Activated CD8-positive, alpha-beta memory T cell treated with anti-CD3 and anti-CD28 coated beads, Interleukin-2, amount 10 ng/mL, durations not matched to agents 7 days and 5 days (primary cell): ENCODE results near the gene GPSM3. TPM values are rescaled to one million over a fixed set of nuclear protein-coding genes. Genes with fewer than 3 reads are reported as not detected.
"Not testable (repeated sequence)": the region's sequence is repeated elsewhere in the genome, so short reads cannot be mapped to it uniquely, and the experiment has no call there.

ENCODE experiments used
- ATAC-seq: fragments of 150-1000 bp; cut with Tn5 transposase; one replicate; pipeline ENCODE4 v1.10.0; 2021; ENCODE audit warnings: moderate library complexity
- CTCF ChIA-PET: fragments of 350-600 bp; sonication (Branson Sonifier 250); formaldehyde crosslinking; loops from one replicate; lab custom pipeline; 2021; ENCODE audit warnings: antibody characterized with exemption; lab: Charles Lee
- DNase-seq: peaks from one replicate; pipeline ENCODE4 v3.0.0-alpha.2; 2020
- H3K27ac Mint-ChIP-seq: one replicate; pipeline ENCODE4 v1.8.0; 2021; ENCODE audit warnings: mild to moderate bottlenecking, mixed read lengths
- H3K27me3 Mint-ChIP-seq: one replicate; pipeline ENCODE4 v1.8.0; 2021; ENCODE audit warnings: mixed read lengths
- H3K36me3 Mint-ChIP-seq: one replicate; pipeline ENCODE4 v1.8.0; 2021; ENCODE audit warnings: mild to moderate bottlenecking, mixed read lengths
- H3K4me1 Mint-ChIP-seq: one replicate; pipeline ENCODE4 v1.8.0; 2021; ENCODE audit warnings: mixed read lengths
- H3K4me3 Mint-ChIP-seq: one replicate; pipeline ENCODE4 v1.8.0; 2021; ENCODE audit warnings: mild to moderate bottlenecking, moderate library complexity, mixed read lengths
- H3K9me3 Mint-ChIP-seq: one replicate; pipeline ENCODE4 v1.8.0; 2022; ENCODE audit warnings: low read depth, mixed read lengths
- total RNA-seq, 2 experiments: library from RNA; stranded (reverse); gene quantifications; one replicate each; pipeline ENCODE4 v1.2.3, GENCODE V29; 2021

GPSM3 gene
- total RNA-seq, 2 experiments from 2014 or later = 171 to 196 TPM

DNA sequence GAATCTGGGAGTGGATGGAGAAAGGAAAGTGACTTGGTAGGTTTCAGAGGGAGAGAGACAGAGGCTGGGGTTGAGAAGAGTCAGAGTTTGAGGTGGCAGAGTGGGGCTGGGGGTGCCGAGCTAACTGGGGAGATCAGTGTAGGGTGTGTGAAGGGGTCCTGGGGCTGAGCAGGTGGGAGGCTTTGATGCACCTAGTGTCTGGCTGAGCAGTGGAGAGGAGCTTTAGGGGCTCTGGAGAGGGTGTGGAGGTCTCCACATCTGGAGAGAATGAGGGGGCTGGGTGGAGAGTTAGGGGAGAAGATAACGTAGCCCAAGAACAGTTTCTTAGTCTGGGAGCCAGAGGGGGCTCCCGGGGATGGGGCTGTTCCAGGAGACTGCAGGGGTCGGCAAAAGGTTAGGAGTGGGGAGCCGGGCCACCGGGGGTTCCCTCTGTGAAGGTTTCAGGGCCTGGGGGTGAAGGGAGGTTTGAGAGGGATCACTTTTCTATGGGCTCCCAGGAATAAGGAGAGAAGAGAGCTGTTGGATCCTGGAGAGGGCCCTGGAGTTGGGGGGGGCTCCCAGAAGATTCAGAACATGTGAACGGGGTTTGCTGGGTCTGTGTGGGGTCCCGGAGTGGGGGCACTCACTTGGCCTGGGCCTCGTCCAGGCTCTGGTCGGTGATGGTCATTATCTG lies 3.2 kb downstream of the GPSM3 start:
- Mint-ChIP-seq H3K9me3 (no peaks in the 10 kb centered on the region), H3K27me3 (no peaks in the 10 kb centered on the region), H3K4me3 (peak overlapping the region; percentile 72), H3K36me3 (peaks cover 45% of the 10 kb centered on the region), H3K4me1 (peaks cover 48% of the 10 kb centered on the region), H3K27ac (peak overlapping the region; percentile 75)
- CTCF ChIA-PET = interaction anchor here (0.6 to 1.1 kb wide), 3 partner anchors 10 to 382 kb away, joined by 3 read pairs; no protein-coding TSS in a partner anchor
- DNase-seq (no peak), ATAC-seq (no peak)

DNA sequence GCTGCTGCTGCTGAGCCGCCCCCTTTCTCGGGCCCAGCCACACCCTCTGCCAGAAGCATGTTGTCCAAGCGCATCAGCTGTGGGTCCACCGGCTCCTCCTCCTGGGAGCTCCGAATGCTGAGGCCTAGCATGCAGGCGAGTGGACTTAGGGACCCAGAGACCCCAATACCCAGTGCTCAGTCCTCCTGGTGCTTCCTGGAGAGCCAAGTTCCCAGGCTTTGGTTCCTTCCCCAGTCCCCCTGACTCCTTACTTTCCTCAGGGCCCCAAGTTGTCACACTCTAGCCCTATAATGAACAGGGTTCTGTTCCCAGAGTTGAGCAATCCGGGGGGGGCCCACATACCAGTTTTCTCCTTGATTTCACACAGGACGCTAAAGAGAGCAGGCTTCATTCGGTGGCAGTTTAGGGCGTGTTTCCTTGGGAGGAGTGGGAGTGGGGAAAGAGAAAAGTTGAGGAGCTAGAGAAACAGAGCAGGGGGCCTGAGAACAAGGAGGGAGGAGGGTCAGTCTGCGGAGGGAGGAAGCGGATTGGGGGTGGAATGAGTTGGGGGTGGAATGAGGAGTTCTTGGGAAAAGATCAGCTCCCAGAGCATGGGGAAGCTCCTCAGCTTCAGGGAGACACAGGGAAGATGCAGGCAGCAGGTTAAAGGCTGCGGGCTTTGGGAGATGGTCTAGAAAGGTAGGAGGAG lies 3.9 kb downstream of the GPSM3 start:
- peak overlapping the region; percentile 75 for H3K27ac Mint-ChIP-seq
- no peaks in the 10 kb centered on the region for H3K9me3 Mint-ChIP-seq
- H3K4me1 Mint-ChIP-seq = peaks cover 41% of the 10 kb centered on the region
- H3K27me3 Mint-ChIP-seq = no peaks in the 10 kb centered on the region
- no peak for ATAC-seq
- CTCF ChIA-PET = interaction anchor here (0.8 to 1.1 kb wide), 2 partner anchors 9 to 141 kb away, joined by 3 read pairs; no protein-coding TSS in a partner anchor
- peak overlapping the region; percentile 72 for H3K4me3 Mint-ChIP-seq
- H3K36me3 Mint-ChIP-seq = peaks cover 45% of the 10 kb centered on the region
- DNase-seq = no peak

DNA sequence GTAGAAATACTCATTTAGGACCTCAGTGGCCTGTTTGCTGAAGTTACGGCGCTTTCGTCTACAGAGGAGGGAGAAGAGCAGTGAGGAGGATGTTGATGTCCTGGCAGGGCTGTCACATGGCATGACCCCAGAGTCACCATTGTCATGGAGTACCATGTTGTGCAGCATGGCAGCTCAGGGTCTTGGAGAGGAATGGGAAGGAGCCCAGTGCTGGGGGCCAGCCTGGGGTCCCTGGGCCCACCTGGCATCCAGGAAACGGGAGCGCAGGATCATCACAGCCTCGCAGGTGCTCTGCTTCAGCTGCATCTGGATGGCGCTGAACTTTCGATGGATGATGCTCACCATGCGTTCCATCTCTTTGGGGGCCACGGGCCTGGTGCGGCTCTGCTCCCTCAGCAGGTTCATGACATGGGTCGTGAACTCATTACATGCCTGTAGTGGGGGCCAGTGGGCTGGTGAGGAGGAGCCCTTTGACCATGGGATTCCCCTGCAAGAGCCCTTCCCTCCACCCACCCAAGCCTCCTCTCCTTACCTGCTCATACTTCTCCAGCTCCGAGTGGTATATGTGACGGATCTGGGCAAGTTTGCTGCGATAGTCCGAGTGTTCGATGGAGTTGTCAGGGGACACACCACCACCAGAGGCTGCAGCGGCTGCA lies 4.6 kb downstream of the GPSM3 start:
- not testable (repeated sequence) for H3K9me3 Mint-ChIP-seq, ATAC-seq, DNase-seq, H3K27me3 Mint-ChIP-seq
- Mint-ChIP-seq H3K36me3 (peaks cover 45% of the 10 kb centered on the region), H3K4me3 (peak overlapping the region; percentile 32), H3K27ac (peak overlapping the region; percentile 79), H3K4me1 (peaks cover 38% of the 10 kb centered on the region)
- CTCF ChIA-PET = interaction anchor here (1.1 kb wide), 1 partner anchor 140 kb away, joined by 3 read pairs; no protein-coding TSS in a partner anchor

DNA sequence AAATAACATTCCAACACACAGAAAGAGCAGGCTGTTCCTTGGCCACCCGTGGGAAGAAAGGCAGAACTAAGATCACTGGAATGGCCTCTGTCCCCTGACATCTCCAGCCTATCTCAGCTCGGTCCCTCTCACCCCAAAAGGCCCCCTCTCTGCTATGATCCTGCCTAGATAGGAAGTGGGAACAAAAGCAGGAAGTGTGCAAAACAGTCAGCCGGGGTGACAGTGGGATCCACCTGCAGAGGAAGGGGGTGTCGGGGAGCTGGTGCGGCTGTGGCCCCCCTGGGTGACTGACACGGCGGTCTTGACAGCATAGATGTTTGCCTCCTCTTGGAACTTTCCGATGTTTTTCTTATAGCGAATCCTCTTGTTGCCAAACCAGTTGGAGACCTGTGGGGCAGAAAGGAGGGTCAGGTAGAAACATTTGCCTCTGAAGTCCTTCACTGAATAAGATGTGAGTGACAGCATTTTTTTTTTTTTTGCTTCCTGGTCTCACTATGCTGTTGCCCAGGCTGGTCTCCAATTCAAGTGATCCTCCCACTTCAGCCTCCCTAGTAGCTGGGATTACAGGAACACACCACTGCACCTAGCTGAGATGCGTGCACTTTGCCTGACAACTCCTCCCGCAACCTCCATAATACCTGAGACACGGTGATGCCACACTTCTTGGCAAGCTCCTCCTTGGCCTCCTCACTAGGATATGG lies 5.3 kb downstream of the GPSM3 start:
- no peak for DNase-seq
- Mint-ChIP-seq H3K4me3 (peak overlapping the region; percentile 32), H3K27me3 (no peaks in the 10 kb centered on the region), H3K4me1 (peaks cover 37% of the 10 kb centered on the region), H3K36me3 (peaks cover 46% of the 10 kb centered on the region), H3K9me3 (no peaks in the 10 kb centered on the region), H3K27ac (peak overlapping the region; percentile 87)
- ATAC-seq = no peak
- CTCF ChIA-PET = no interaction called here

DNA sequence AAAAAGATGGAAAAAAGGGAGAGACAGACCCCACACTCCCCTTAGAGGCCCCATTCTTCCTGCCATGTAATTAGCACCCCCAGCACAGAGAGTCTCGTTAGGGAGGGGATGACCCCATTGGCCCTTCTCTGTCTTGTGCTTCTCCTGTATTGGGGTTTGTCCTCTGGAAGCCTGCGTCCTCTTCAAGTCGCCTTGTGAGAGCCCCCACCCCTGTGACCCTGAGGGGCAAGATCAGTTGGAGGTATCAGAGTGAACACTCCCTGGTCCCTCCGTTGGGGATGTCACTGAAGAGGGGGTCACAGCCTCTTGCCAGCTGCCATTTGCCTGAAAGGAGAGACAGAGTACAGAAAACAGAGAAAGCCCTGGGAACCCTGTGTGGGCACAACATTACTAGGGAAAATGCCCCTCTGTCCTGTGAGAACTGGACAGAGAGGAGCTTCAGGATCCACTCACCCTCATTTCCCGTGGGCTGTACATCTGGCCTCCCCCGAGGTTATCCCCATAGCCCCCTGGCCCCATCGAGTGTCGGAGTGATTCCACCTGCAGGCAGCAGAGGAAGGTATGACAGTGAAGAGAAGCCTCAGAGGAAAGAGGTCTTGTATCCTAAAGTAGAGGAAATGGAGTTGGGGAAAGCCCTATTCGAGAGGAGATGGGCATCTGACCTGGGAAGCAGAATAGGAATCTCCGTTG lies 6.1 kb downstream of the GPSM3 start:
- CTCF ChIA-PET, H3K27me3 Mint-ChIP-seq, H3K9me3 Mint-ChIP-seq, ATAC-seq, DNase-seq, H3K4me3 Mint-ChIP-seq: not testable (repeated sequence)
- H3K4me1 Mint-ChIP-seq = peaks cover 40% of the 10 kb centered on the region
- peaks cover 43% of the 10 kb centered on the region for H3K36me3 Mint-ChIP-seq
- H3K27ac Mint-ChIP-seq = peak overlapping the region; percentile 87

DNA sequence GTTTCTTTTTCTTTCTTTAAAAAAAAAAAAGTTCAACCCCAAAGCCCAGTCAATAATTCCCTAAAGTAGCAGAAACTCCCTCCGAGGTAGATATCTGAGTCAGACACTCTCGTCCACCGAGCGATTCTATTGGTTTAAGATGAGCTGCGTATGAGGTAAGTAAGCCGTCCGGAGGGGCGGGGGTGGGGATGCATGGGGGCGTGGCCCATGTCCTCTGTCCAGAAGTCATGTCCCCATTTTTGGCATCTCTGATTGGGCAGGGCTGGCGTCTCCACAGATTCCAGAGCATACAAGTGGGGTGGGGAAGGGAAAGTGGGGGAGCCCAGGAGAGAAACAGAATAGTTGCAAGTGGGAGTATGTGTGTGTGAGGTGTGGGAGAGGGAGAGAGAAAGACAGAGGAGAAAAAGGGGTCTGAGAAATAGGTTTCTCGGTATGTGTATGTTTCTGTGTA lies 6.7 kb downstream of the GPSM3 start:
- peak; percentile 59 for ATAC-seq
- Mint-ChIP-seq H3K4me1 (peaks cover 41% of the 10 kb centered on the region), H3K36me3 (peaks cover 40% of the 10 kb centered on the region), H3K27ac (peak overlapping the region; percentile 87)
- not testable (repeated sequence) for H3K9me3 Mint-ChIP-seq, H3K27me3 Mint-ChIP-seq, H3K4me3 Mint-ChIP-seq
- DNase-seq = peak; percentile 78
- CTCF ChIA-PET = interaction anchor here (1.2 kb wide), 1 partner anchor 10 kb away, joined by 4 read pairs; no protein-coding TSS in a partner anchor

DNA sequence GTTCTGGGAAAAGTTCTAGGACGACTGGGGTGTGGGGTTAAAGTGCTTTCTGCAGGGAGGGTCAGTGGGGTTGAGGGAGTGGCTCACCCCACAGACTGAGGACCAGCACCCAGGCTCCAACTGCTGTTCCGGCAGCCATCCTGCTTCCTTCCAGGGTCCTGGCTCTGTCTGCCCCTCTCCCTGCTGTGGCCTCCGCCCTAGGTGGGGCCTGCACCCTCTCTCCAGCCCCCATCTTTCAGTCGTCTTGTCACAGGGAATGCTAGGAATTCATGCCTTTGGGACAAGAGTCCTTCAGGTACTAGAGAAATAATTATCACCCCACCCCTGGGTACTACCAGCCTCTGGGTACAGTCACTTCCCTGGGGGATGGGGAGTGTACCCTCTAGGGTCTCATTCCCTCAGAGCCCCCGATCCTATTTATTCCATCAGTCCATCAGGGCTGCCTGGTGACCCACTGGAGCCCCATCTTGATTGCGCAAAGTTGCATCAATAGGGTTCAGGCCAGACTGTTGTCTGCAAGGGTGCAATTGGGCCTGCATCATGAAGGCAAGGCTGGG lies 8.3 kb downstream of the GPSM3 start, which contains the start of gene AGER:
Gene AGER, minus strand, starts transcription at position 170 of the 557 bp plus-strand sequence. Its CDS starts 31 bp downstream, at position 139.
- H3K4me1 Mint-ChIP-seq = peaks cover 53% of the 10 kb centered on the region
- no peak for ATAC-seq
- no peaks in the 10 kb centered on the region for H3K9me3 Mint-ChIP-seq
- no peak within 1 kb of the TSS for H3K27ac Mint-ChIP-seq
- CTCF ChIA-PET = interaction anchor here (1.2 kb wide), 1 partner anchor 11 kb away, joined by 4 read pairs; no protein-coding TSS in a partner anchor
- H3K27me3 Mint-ChIP-seq = no peaks in the 10 kb centered on the region
- DNase-seq = no peak
- H3K36me3 Mint-ChIP-seq = peaks cover 41% of the 10 kb centered on the region
- H3K4me3 Mint-ChIP-seq = no peak within 1 kb of the TSS

DNA sequence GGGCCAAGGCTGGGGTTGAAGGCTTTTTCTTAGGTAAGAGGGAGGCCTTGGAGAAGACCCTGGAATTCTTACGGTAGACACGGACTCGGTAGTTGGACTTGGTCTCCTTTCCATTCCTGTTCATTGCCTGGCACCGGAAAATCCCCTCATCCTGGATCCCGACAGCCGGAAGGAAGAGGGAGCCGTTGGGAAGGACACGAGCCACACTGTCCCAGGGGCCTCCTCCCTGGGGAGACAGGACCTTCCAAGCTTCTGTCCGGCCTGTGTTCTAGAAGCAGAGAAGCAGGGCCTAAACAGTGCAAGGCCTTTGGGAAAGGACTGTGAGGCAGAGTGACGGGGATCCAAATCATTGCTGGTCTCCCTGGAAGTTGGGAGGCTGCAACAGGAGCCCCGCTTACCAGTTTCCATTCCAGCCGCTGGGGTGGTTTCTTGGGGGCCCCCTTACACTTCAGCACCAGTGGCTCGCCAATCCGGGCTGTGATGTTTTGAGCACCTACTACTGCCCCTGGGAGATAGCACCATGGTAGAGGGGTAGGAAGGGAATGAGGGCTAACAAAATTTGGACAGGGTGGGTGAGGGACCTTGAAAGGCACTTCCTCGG lies 8.9 kb downstream of the GPSM3 start:
- CTCF ChIA-PET = interaction anchor here (1.9 kb wide), 1 partner anchor 9 kb away, joined by 8 read pairs; the partner anchor contains the start of gene GPSM3
- no peak overlapping the region for H3K4me3 Mint-ChIP-seq
- H3K4me1 Mint-ChIP-seq = peaks cover 53% of the 10 kb centered on the region
- H3K27me3 Mint-ChIP-seq = no peaks in the 10 kb centered on the region
- H3K27ac Mint-ChIP-seq = no peak overlapping the region
- no peak for ATAC-seq
- no peak for DNase-seq
- H3K9me3 Mint-ChIP-seq = no peaks in the 10 kb centered on the region
- peaks cover 39% of the 10 kb centered on the region for H3K36me3 Mint-ChIP-seq

DNA sequence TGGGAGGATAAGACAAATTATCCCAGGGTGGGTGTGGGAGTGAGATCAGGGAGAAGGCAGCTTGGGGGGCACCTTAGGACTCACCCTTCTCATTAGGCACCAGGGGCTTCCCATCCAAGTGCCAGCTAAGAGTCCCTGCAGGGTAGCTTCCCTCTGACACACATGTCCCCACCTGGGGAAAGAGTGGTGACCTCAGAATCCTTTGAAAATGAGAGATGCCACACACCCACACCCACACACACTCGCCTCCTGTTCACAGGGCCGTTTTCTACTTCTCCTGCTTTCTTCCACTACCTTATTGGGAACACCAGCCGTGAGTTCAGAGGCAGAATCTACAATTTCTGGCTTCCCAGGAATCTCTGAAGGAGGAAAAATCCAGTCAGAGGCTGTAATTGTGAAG lies 9.4 kb downstream of the GPSM3 start:
- Mint-ChIP-seq H3K4me3 (no peak overlapping the region), H3K4me1 (peaks cover 49% of the 10 kb centered on the region), H3K27me3 (no peaks in the 10 kb centered on the region), H3K9me3 (no peaks in the 10 kb centered on the region), H3K27ac (no peak overlapping the region), H3K36me3 (peaks cover 36% of the 10 kb centered on the region)
- DNase-seq = no peak
- CTCF ChIA-PET = interaction anchor here (1.9 kb wide), 1 partner anchor 10 kb away, joined by 8 read pairs; the partner anchor contains the start of gene GPSM3
- ATAC-seq = no peak

DNA sequence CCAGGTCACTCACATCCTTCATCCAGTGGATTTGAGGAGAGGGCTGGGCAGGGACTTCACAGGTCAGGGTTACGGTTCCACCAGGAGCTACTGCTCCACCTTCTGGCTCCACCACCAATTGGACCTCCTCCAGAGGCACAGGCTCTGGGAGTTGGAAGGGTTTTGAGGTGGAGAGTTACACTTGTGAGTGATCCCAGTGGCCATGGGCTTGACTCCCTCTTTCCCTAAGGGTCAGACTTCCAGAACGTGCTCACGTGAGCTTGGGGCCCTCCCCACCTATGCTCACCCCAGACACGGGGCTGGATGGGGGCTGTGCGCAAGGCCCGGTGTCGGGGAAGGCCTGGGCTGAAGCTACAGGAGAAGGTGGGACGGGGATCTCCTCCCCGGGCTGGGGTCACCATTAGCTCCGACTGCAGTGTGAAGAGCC lies 9.9 kb downstream of the GPSM3 start:
- ATAC-seq = no peak
- Mint-ChIP-seq H3K9me3 (no peaks in the 10 kb centered on the region), H3K4me3 (no peak overlapping the region), H3K27me3 (no peaks in the 10 kb centered on the region), H3K4me1 (peaks cover 44% of the 10 kb centered on the region), H3K36me3 (peaks cover 33% of the 10 kb centered on the region), H3K27ac (no peak overlapping the region)
- DNase-seq = no peak
- CTCF ChIA-PET = interaction anchor here (0.7 to 1.9 kb wide), 2 partner anchors 10 to 13 kb away, joined by 3 to 8 read pairs; partner anchors contain the start of gene GPSM3

DNA sequence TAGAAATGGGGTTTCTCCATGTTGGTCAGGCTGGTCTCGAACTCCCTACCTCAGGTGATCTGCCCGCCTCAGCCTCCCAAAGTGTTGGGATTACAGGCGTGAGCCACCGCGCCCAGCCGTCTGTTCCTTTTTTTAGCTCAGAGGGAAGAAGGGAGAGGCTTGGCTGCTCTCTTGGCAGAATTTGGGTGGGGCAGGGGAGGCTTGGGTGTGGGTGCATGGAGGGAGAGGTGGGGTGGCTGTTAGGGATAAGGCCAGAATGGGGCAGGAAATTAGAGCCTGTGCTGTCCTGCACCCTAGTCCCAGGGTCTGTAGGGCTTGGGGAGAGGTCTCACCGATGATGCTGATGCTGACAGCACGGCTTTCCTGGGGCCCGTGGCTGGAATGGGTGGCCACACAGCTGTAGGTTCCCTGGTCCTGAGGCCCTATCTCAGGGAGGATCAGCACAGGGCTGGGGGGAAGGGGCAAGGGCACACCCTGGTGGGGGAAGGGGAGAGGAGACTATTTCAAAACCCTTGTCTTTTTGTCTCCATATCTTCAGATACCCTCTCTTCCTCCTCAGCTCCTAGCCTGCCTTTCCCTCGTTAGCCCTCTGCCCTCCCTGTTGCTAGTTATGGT lies 10.4 kb downstream of the GPSM3 start:
- no peak for DNase-seq
- peaks cover 27% of the 10 kb centered on the region for H3K36me3 Mint-ChIP-seq
- CTCF ChIA-PET = interaction anchor here (0.7 to 1.9 kb wide), 3 partner anchors 11 to 14 kb away, joined by 3 to 8 read pairs (median 5); partner anchors contain the start of gene GPSM3
- no peak for ATAC-seq
- H3K9me3 Mint-ChIP-seq = no peaks in the 10 kb centered on the region
- H3K4me1 Mint-ChIP-seq = peaks cover 41% of the 10 kb centered on the region
- no peak overlapping the region for H3K4me3 Mint-ChIP-seq
- H3K27me3 Mint-ChIP-seq = no peaks in the 10 kb centered on the region
- no peak overlapping the region for H3K27ac Mint-ChIP-seq
